Adrenal gland (tissue), 12 donors: ENCODE measurements around the gene RAB3IP. TPM values are rescaled to one million over a fixed set of nuclear protein-coding genes. Genes with fewer than 3 reads are reported as not detected.

Experiments used
- DNase-seq, 7 donors: peaks; one replicate each; pipeline ENCODE4 v3.0.0-alpha.2; 2019 to 2020
- H3K27ac ChIP-seq, 5 donors: fragments of 200-600 bp; sonication (generic) in 4 of 5; 1 replicate in 3 of 5; 2 replicates in 2 of 5; pipeline versions ENCODE4 v1.5.1 to v1.8.0; 2016 to 2020; ENCODE audit warnings: mild to moderate bottlenecking in 1 of 5
- H3K27me3 ChIP-seq: fragments of 200-600 bp; 2 replicates; pipeline ENCODE4 v1.8.0; 2021
- H3K36me3 ChIP-seq, 2 donors: fragments of 200-600 bp; replicated peaks in 1 of 2; 1 replicate in 1 of 2; 2 replicates in 1 of 2; pipeline versions ENCODE4 v1.5.1 to v1.8.0; 2018 to 2022
- H3K4me1 ChIP-seq, 2 donors: fragments of 200-600 bp; replicated peaks in 1 of 2; 1 replicate in 1 of 2; 2 replicates in 1 of 2; pipeline versions ENCODE4 v1.5.1 to v1.8.0; 2018 to 2021
- H3K4me3 ChIP-seq, 4 donors: fragments of 200-600 bp; sonication (generic) in 3 of 4; one replicate each; pipeline ENCODE4 v1.5.1; 2016 to 2018
- H3K9me3 ChIP-seq, 3 donors: fragments of 200-600 bp; sonication (generic) in 1 of 3; replicated peaks in 1 of 3; 1 replicate in 2 of 3; 2 replicates in 1 of 3; pipeline versions ENCODE4 v1.5.1 to v1.8.0; 2016 to 2021
- CTCF ChIP-seq, 6 experiments: fragments of 450-650 bp in 4 of 6; fragments of 200-600 bp in 2 of 6; sonication (generic) in 1 of 6; IDR thresholded peaks; 1 replicate in 5 of 6; 2 replicates in 1 of 6; pipeline versions ENCODE4 v1.5.1 to v1.8.0; 2016 to 2021; ENCODE audit warnings: antibody characterized with exemption in 6 of 6, mild to moderate bottlenecking in 2 of 6, moderate library complexity in 1 of 6
- POLR2A ChIP-seq, 2 donors: fragments of 450-650 bp; IDR thresholded peaks; one replicate each; pipeline ENCODE4 v1.6.1; 2017; ENCODE audit warnings: antibody characterized with exemption in 2 of 2, mild to moderate bottlenecking in 2 of 2, moderate library complexity in 1 of 2
- WGBS, 4 donors: extraction: QIAGEN DNeasy Blood & Tissue Kit in 2 of 4; methylation state at CpG; one replicate each; pipeline versions ENCODE4 v1.1.5 to v1.1.7; 2013 to 2017; 5-methylcytosine and 5-hydroxymethylcytosine counted together
- intact Hi-C, 2 donors: fragments of 100-400 bp; cut with DNase I; formaldehyde crosslinking; loops; one replicate each; pipeline versions ENCODE4 v1.14.1 to v1.15.0; 2022 to 2023
- polyA plus RNA-seq, 3 donors: library from polyadenylated mRNA; stranded (reverse); fragments of 200-250 nt in 2 of 3; fragments of 350-450 nt in 1 of 3; fragmentation: Illumina TruSeq in 1 of 3; extraction: RNeasy Lipid Tissue Mini Kit (QIAGEN cat#74804) in 1 of 3; gene quantifications; one replicate each; pipeline ENCODE4 v1.2.3, GENCODE V29; 2013 to 2014
- total RNA-seq, 9 donors: library from RNA; depleted of rRNA in 4 of 9; stranded (reverse); fragments of >200 nt in 4 of 9; fragments of 120-200 nt in 1 of 9; fragmentation: NEBNext Ultra II Directional in 1 of 9; extraction: Animal tissue kit (Norgen Biotek cat#: 25700) in 1 of 9; gene quantifications; one replicate each; pipeline versions ENCODE4 v1.1.0 to v1.2.4, GENCODE V29; 2013 to 2023
- donor health status: healthy with polysubstance abuse.
- donor health status: Bipolar disorder and iron deficiency.
- donor health status: DM: yes; HTN: yes; CAD: no.
- donor health status: DM: no; HTN: no; CAD: no.
- donor health status: DM: no; HTN: no; CAD: no.
- donor health status: DM: yes; HTN: yes; CAD: no.

Gene RAB3IP
- total and polyA plus RNA-seq, 12 donors, result 15.4 to 61.9 (median 27.9) TPM

- 92 to 99% (median 95%) methylated on average over 6 of the region's 6 CpGs for WGBS, 4 donors
- no peak overlapping the region for H3K27ac ChIP-seq
- no peaks in the 10 kb centered on the region for H3K27me3 ChIP-seq
- intact Hi-C loops, result no loop called here
- TF ChIP-seq CTCF (IDR thresholded peaks at IDR 0.05) (no peak), POLR2A (IDR thresholded peaks at IDR 0.05) (no peak)
- H3K36me3 ChIP-seq, result no peaks in the 10 kb centered on the region
- no peak for DNase-seq
- H3K4me1 ChIP-seq, result no peaks in the 10 kb centered on the region
- no peak overlapping the region for H3K4me3 ChIP-seq
- H3K9me3 ChIP-seq, result peaks cover 0 to 8% (median 0%) of the 10 kb centered on the region in 3 donors
Measured at GRCh38 chr12:69766260-69766659, 27.6 kb downstream of the RAB3IP start.

- H3K9me3 ChIP-seq, result no peaks in the 10 kb centered on the region
- H3K27ac ChIP-seq, result no peak overlapping the region
- WGBS, 4 donors, result 64 to 77% (median 69%) methylated on average over 7 of the region's 7 CpGs
- intact Hi-C loops, result loop anchor here in 1 of 2 donors (5.0 kb wide), 1 partner anchor 97 kb away; no protein-coding TSS in a partner anchor
- peak in 4 of 7 donors; percentile 16 to 37 (median 28) for DNase-seq
- TF ChIP-seq POLR2A (IDR thresholded peaks at IDR 0.05) (no peak), CTCF (IDR thresholded peaks at IDR 0.05) (peak in 2 of 6 experiments; percentile 20 to 30)
- H3K4me3 ChIP-seq, result no peak overlapping the region
- H3K4me1 ChIP-seq, result no peaks in the 10 kb centered on the region
- H3K27me3 ChIP-seq, result no peaks in the 10 kb centered on the region
- no peaks in the 10 kb centered on the region for H3K36me3 ChIP-seq
Measured at GRCh38 chr12:69779928-69780327, 41.3 kb downstream of the RAB3IP start.

GRCh38 chr12:69783365-69783764 lies 44.7 kb downstream of the RAB3IP start:
- H3K27ac ChIP-seq, result no peak overlapping the region
- WGBS, 4 donors, result 83 to 89% (median 87%) methylated on average over 6 of the region's 6 CpGs
- no peaks in the 10 kb centered on the region for H3K36me3 ChIP-seq
- no peaks in the 10 kb centered on the region for H3K27me3 ChIP-seq
- H3K9me3 ChIP-seq, result no peaks in the 10 kb centered on the region
- TF ChIP-seq POLR2A (IDR thresholded peaks at IDR 0.05), result no peak
- no peak for TF ChIP-seq CTCF (IDR thresholded peaks at IDR 0.05)
- intact Hi-C loops, result loop anchor here in 1 of 2 donors (5.0 kb wide), 1 partner anchor 94 kb away; no protein-coding TSS in a partner anchor
- H3K4me3 ChIP-seq, result no peak overlapping the region
- no peaks in the 10 kb centered on the region for H3K4me1 ChIP-seq
- DNase-seq, result no peak

- no peak for TF ChIP-seq POLR2A (IDR thresholded peaks at IDR 0.05)
- no peak for TF ChIP-seq CTCF (IDR thresholded peaks at IDR 0.05)
Measured at GRCh38 chr12:69789351-69789750, 50.7 kb downstream of the RAB3IP start.

More at GRCh38 chr12:69789351-69789750, 50.7 kb downstream of the RAB3IP start:
- Histone ChIP-seq H3K4me1 (no peaks in the 10 kb centered on the region), H3K36me3 (no peaks in the 10 kb centered on the region), H3K9me3 (peaks cover 0 to 4% (median 0%) of the 10 kb centered on the region in 3 donors), H3K27ac (no peak overlapping the region), H3K27me3 (no peaks in the 10 kb centered on the region), H3K4me3 (no peak overlapping the region)
- DNase-seq, result no peak
- intact Hi-C loops, result no loop called here
